B cell (primary cell): ENCODE data around the gene ZNF614. TPM values are rescaled to one million over a fixed set of nuclear protein-coding genes. Genes with fewer than 3 reads are reported as not detected.

Experiments used
- ATAC-seq: fragments of 200-7000 bp; cut with Tn5 transposase; one replicate; pipeline ENCODE4 v1.10.0; 2021; ENCODE audit warnings: low read depth, mild to moderate bottlenecking, moderate number of reproducible peaks, moderate library complexity
- CTCF ChIA-PET: fragments of 350-600 bp; sonication (Branson Sonifier 250); formaldehyde crosslinking; loops from one replicate; lab custom pipeline; 2021; ENCODE audit warnings: antibody characterized with exemption, inconsistent platforms; lab: Charles Lee
- POLR2A ChIA-PET: fragments of 350-600 bp; sonication (Branson Sonifier 250); formaldehyde crosslinking; loops from one replicate; lab custom pipeline; 2021; ENCODE audit warnings: antibody characterized with exemption; lab: Charles Lee
- DNase-seq: peaks from one replicate; pipeline ENCODE4 v3.0.0; 2013
- H2AFZ ChIP-seq: 2 replicates; pipeline ENCODE4 v1.6.1; 2012; ENCODE audit warnings: mild to moderate bottlenecking, low read depth, low read length; ENCODE audit not compliant: insufficient read depth, poor library complexity, severe bottlenecking
- H3K27ac ChIP-seq, 2 donors: 1 replicate in 1 of 2; 2 replicates in 1 of 2; pipeline ENCODE4 v1.5.1; 2012 to 2013; ENCODE audit warnings: low read length in 2 of 2, mild to moderate bottlenecking in 2 of 2, moderate library complexity in 1 of 2
- H3K27me3 ChIP-seq, 4 experiments: fragments of 200-600 bp in 1 of 4; sonication (generic) in 1 of 4; replicated peaks in 1 of 4; 1 replicate in 2 of 4; 2 replicates in 2 of 4; pipeline versions ENCODE4 v1.6.1 to v1.7.0; 2013 to 2016; ENCODE audit warnings: low read length in 3 of 4, mild to moderate bottlenecking in 2 of 4, mixed read lengths in 1 of 4, moderate library complexity in 1 of 4; ENCODE audit not compliant: insufficient read depth in 4 of 4, control insufficient read depth in 3 of 4; ENCODE audit errors: control extremely low read depth in 1 of 4
- H3K36me3 ChIP-seq, 2 experiments: replicated peaks in 1 of 2; 1 replicate in 1 of 2; 2 replicates in 1 of 2; pipeline versions ENCODE4 v1.6.1 to v1.7.1; 2013; ENCODE audit warnings: low read length in 1 of 2; ENCODE audit not compliant: insufficient read depth in 2 of 2, control insufficient read depth in 1 of 2; ENCODE audit errors: control extremely low read depth in 1 of 2, extremely low read depth in 1 of 2
- H3K4me1 ChIP-seq, 2 donors: fragments of 200-600 bp in 1 of 2; sonication (generic) in 1 of 2; 1 replicate in 1 of 2; 2 replicates in 1 of 2; pipeline versions ENCODE4 v1.5.1 to v1.6.1; 2013 to 2017; ENCODE audit warnings: low read length in 2 of 2; ENCODE audit not compliant: control insufficient read depth in 2 of 2, insufficient read depth in 2 of 2
- H3K4me2 ChIP-seq: replicated peaks from 2 replicates; pipeline ENCODE3; 2012; ENCODE audit warnings: mild to moderate bottlenecking, low read depth, low read length; ENCODE audit not compliant: poor library complexity, severe bottlenecking
- H3K4me3 ChIP-seq, 5 experiments: fragments of 200-600 bp in 1 of 5; sonication (generic) in 1 of 5; 1 replicate in 3 of 5; 2 replicates in 2 of 5; pipeline versions ENCODE4 v1.5.1 to v1.7.0; 2011 to 2016; ENCODE audit warnings: low read length in 4 of 5, mild to moderate bottlenecking in 4 of 5, low read depth in 2 of 5, control low read depth in 1 of 5, moderate library complexity in 1 of 5; ENCODE audit not compliant: insufficient read depth in 1 of 5; ENCODE audit errors: control extremely low read depth in 1 of 5, extremely low read depth in 1 of 5
- H3K79me2 ChIP-seq: fragments of 200-600 bp; sonication (generic); one replicate; pipeline ENCODE4 v1.6.0; 2016; ENCODE audit warnings: low read length; ENCODE audit not compliant: control insufficient read depth, insufficient read depth
- H3K9ac ChIP-seq: fragments of 200-600 bp; sonication (generic); 2 replicates; pipeline ENCODE4 v1.6.1; 2017; ENCODE audit warnings: mild to moderate bottlenecking, low read length, moderate library complexity
- H3K9me3 ChIP-seq, 3 donors: one replicate each; pipeline versions ENCODE4 v1.6.1 to v1.7.1; 2013; ENCODE audit warnings: low read length in 2 of 3; ENCODE audit not compliant: control insufficient read depth in 2 of 3, insufficient read depth in 1 of 3; ENCODE audit errors: control extremely low read depth in 1 of 3
- H4K20me1 ChIP-seq: 2 replicates; pipeline ENCODE4 v1.6.0; 2012; ENCODE audit warnings: mild to moderate bottlenecking, low read length; ENCODE audit not compliant: insufficient read depth, control insufficient read depth, poor library complexity, severe bottlenecking
- H3K27ac Mint-ChIP-seq: one replicate; pipeline ENCODE4 v1.8.0; 2021; ENCODE audit warnings: mixed read lengths
- H3K27me3 Mint-ChIP-seq: one replicate; pipeline ENCODE4 v1.8.0; 2021; ENCODE audit warnings: mixed read lengths
- H3K4me1 Mint-ChIP-seq: one replicate; pipeline ENCODE4 v1.8.0; 2021; ENCODE audit warnings: mixed read lengths
- H3K4me3 Mint-ChIP-seq: one replicate; pipeline ENCODE4 v1.8.0; 2021; ENCODE audit warnings: mixed read lengths
- H3K9me3 Mint-ChIP-seq: one replicate; pipeline ENCODE4 v1.8.0; 2022; ENCODE audit warnings: mixed read lengths; ENCODE audit not compliant: insufficient read depth
- EZH2 ChIP-seq: IDR thresholded peaks from 2 replicates; pipeline ENCODE4 v1.6.1; 2012; ENCODE audit warnings: borderline replicate concordance, low read depth, mild to moderate bottlenecking, moderate library complexity, low read length; ENCODE audit not compliant: insufficient read depth, poor library complexity, severe bottlenecking
- WGBS: methylation state at CpG from one replicate; pipeline ENCODE4 v1.1.5; 2013; ENCODE audit warnings: missing lambda C conversion rate; ENCODE audit not compliant: insufficient coverage; 5-methylcytosine and 5-hydroxymethylcytosine counted together
- intact Hi-C: fragments of 100-400 bp; cut with micrococcal nuclease; formaldehyde crosslinking; loops from one replicate; pipeline ENCODE4 v1.10.0; 2022
- polyA plus RNA-seq: library from polyadenylated mRNA; depleted of rRNA; stranded (reverse); fragments of >200 nt; gene quantifications from 2 replicates; pipeline ENCODE4 v1.2.3, GENCODE V29; 2012
- total RNA-seq, 2 donors: library from RNA; stranded (reverse); fragments of 120-200 nt in 1 of 2; gene quantifications; 1 replicate in 1 of 2; 2 replicates in 1 of 2; pipeline versions ENCODE4 v1.2.3 to v1.2.4, GENCODE V29; 2013 to 2022
- TF ChIP-seq, protein P1 (sequence below): fragments of 200-600 bp; IDR thresholded peaks from one replicate; pipeline ENCODE4 v1.8.0; 2022; ENCODE audit warnings: antibody characterized with exemption, mild to moderate bottlenecking

ZNF614 gene
- total and polyA plus RNA-seq, 2 donors (not counting 1 experiment from before 2014, with no cell fraction given): 3.5 to 14.3 TPM

GRCh38 chr19:51978882-51979281, 49.3 kb downstream of the ZNF614 start:
- H3K27ac ChIP-seq: no peak overlapping the region
- ChIA-PET POLR2A (no interaction called here), CTCF (no interaction called here)
- Mint-ChIP-seq H3K27ac (no peak overlapping the region), H3K4me1 (peaks cover 4% of the 10 kb centered on the region), H3K4me3 (no peak overlapping the region), H3K27me3 (no peaks in the 10 kb centered on the region), H3K9me3 (peaks cover 45% of the 10 kb centered on the region)
- no peak overlapping the region for H3K4me3 ChIP-seq
- TF ChIP-seq, protein P1, sequence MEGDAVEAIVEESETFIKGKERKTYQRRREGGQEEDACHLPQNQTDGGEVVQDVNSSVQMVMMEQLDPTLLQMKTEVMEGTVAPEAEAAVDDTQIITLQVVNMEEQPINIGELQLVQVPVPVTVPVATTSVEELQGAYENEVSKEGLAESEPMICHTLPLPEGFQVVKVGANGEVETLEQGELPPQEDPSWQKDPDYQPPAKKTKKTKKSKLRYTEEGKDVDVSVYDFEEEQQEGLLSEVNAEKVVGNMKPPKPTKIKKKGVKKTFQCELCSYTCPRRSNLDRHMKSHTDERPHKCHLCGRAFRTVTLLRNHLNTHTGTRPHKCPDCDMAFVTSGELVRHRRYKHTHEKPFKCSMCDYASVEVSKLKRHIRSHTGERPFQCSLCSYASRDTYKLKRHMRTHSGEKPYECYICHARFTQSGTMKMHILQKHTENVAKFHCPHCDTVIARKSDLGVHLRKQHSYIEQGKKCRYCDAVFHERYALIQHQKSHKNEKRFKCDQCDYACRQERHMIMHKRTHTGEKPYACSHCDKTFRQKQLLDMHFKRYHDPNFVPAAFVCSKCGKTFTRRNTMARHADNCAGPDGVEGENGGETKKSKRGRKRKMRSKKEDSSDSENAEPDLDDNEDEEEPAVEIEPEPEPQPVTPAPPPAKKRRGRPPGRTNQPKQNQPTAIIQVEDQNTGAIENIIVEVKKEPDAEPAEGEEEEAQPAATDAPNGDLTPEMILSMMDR: no peak
- TF ChIP-seq EZH2: no peak
- H3K4me1 ChIP-seq: no peaks in the 10 kb centered on the region
- H3K9me3 ChIP-seq: peaks cover 12 to 84% (median 67%) of the 10 kb centered on the region in 3 donors
- H2AFZ ChIP-seq: no peak overlapping the region
- no peak overlapping the region for H3K9ac ChIP-seq
- peaks cover 97% of the 10 kb centered on the region for H3K79me2 ChIP-seq
- ATAC-seq (no peak), DNase-seq (no peak)
- intact Hi-C loops: no loop called here
- no peaks in the 10 kb centered on the region for H4K20me1 ChIP-seq
- H3K27me3 ChIP-seq: no peaks in the 10 kb centered on the region
- WGBS: 100% methylated on average over 4 of the region's 4 CpGs
- peaks cover 9 to 55% of the 10 kb centered on the region in 2 experiments for H3K36me3 ChIP-seq
- H3K4me2 ChIP-seq: no peak overlapping the region

GRCh38 chr19:51977346-51977745, 50.8 kb downstream of the ZNF614 start:
- TF ChIP-seq EZH2: no peak
- TF ChIP-seq, protein P1: no peak
- intact Hi-C loops: no loop called here
- Mint-ChIP-seq H3K27me3 (no peaks in the 10 kb centered on the region), H3K4me1 (peaks cover 4% of the 10 kb centered on the region), H3K9me3 (peaks cover 42% of the 10 kb centered on the region), H3K4me3 (no peak overlapping the region), H3K27ac (no peak overlapping the region)
- no peak for DNase-seq
- H3K9me3 ChIP-seq: peaks cover 21 to 84% (median 63%) of the 10 kb centered on the region in 3 donors
- no peaks in the 10 kb centered on the region for H3K4me1 ChIP-seq
- no peak overlapping the region for H3K4me3 ChIP-seq
- H3K36me3 ChIP-seq: peaks cover 13 to 64% of the 10 kb centered on the region in 2 experiments
- no peak overlapping the region for H3K4me2 ChIP-seq
- WGBS: 93% methylated on average over 7 of the region's 7 CpGs
- H3K9ac ChIP-seq: no peak overlapping the region
- H3K79me2 ChIP-seq: peaks cover 93% of the 10 kb centered on the region
- POLR2A ChIA-PET: no interaction called here
- H3K27me3 ChIP-seq: no peaks in the 10 kb centered on the region
- ATAC-seq: no peak
- H3K27ac ChIP-seq: no peak overlapping the region
- CTCF ChIA-PET: no interaction called here
- no peaks in the 10 kb centered on the region for H4K20me1 ChIP-seq
- no peak overlapping the region for H2AFZ ChIP-seq
